HepG2 (cell line): ENCODE results near the gene ANXA2.

Experiments used
- CTCF ChIP-seq: sonication (generic); formaldehyde crosslinking; IDR thresholded peaks from 2 replicates; pipeline ENCODE4 v1.5.0; 2020; ENCODE audit warnings: mild to moderate bottlenecking, missing genetic modification reagents, moderate library complexity
- ESRRA ChIP-seq: sonication (generic); formaldehyde crosslinking; IDR thresholded peaks from 2 replicates; pipeline ENCODE4 v1.5.1; 2020; ENCODE audit warnings: mild to moderate bottlenecking, low read depth, missing genetic modification reagents
- ETS1 ChIP-seq: sonication (generic); formaldehyde crosslinking; IDR thresholded peaks from 2 replicates; pipeline ENCODE4 v1.4.0; 2020; ENCODE audit warnings: missing genetic modification reagents
- HCFC1 ChIP-seq: fragments of 150-350 bp; IDR thresholded peaks from 2 replicates; pipeline ENCODE4 v1.6.1; 2014; ENCODE audit warnings: low read depth, low read length
- HOXA7 ChIP-seq: sonication (generic); formaldehyde crosslinking; IDR thresholded peaks from 2 replicates; pipeline ENCODE4 v1.8.1; 2022; ENCODE audit warnings: mild to moderate bottlenecking, missing genetic modification reagents, moderate library complexity
- NRL ChIP-seq: sonication (generic); formaldehyde crosslinking; IDR thresholded peaks from 2 replicates; pipeline ENCODE4 v1.5.0; 2020; ENCODE audit warnings: missing genetic modification reagents, mild to moderate bottlenecking, moderate library complexity, borderline replicate concordance
- REST ChIP-seq, 2 experiments: IDR thresholded peaks; 2 replicates each; pipeline ENCODE4 v1.6.1; 2011 to 2012; ENCODE audit warnings: low read length in 2 of 2, borderline replicate concordance in 1 of 2, low read depth in 1 of 2, mild to moderate bottlenecking in 1 of 2, moderate library complexity in 1 of 2
- SKI ChIP-seq: fragments of 450-650 bp; IDR thresholded peaks from one replicate; pipeline ENCODE4 v1.6.1; 2018; ENCODE audit warnings: mild to moderate bottlenecking; ENCODE audit not compliant: partially characterized antibody
- SMAD3 ChIP-seq: sonication (generic); formaldehyde crosslinking; IDR thresholded peaks from 2 replicates; pipeline ENCODE4 v1.4.0; 2020; ENCODE audit warnings: missing genetic modification reagents
- TCF12 ChIP-seq, 2 experiments: fragments of 450-650 bp in 1 of 2; sonication (generic) in 1 of 2; formaldehyde crosslinking in 1 of 2; IDR thresholded peaks; 2 replicates each; pipeline versions ENCODE4 v1.6.1 to v1.8.0; 2017 to 2022; ENCODE audit warnings: antibody characterized with exemption in 1 of 2, mild to moderate bottlenecking in 1 of 2, missing genetic modification reagents in 1 of 2, moderate library complexity in 1 of 2
- ZBTB8A ChIP-seq: sonication (generic); formaldehyde crosslinking; IDR thresholded peaks from 2 replicates; pipeline ENCODE4 v1.4.0; 2020; ENCODE audit warnings: mild to moderate bottlenecking, low read depth, missing genetic modification reagents, borderline replicate concordance
- ZNF230 ChIP-seq: sonication (generic); formaldehyde crosslinking; IDR thresholded peaks from 2 replicates; pipeline ENCODE4 v1.4.0; 2020; ENCODE audit warnings: mild to moderate bottlenecking, missing genetic modification reagents

GRCh38 chr15:60373745-60374144 lies 24.0 kb downstream of the ANXA2 start:
- TF ChIP-seq ZNF230: no peak
- TF ChIP-seq ESRRA (CRISPR knock-in tag): no peak
- TF ChIP-seq HCFC1: no peak
- TF ChIP-seq HOXA7 (CRISPR knock-in tag): no peak
- TF ChIP-seq ZBTB8A (CRISPR knock-in tag): no peak
- no peak for TF ChIP-seq ETS1
- no peak for TF ChIP-seq CTCF (CRISPR knock-in tag)
- no peak for TF ChIP-seq REST (IDR thresholded peaks at IDR 0.05; ENCODE audit: borderline replicate concordance in 1 of 2, low read depth in 1 of 2, low read length in 2 of 2)
- TF ChIP-seq NRL (CRISPR knock-in tag): no peak
- no peak for TF ChIP-seq TCF12 (IDR thresholded peaks at IDR 0.05)
- TF ChIP-seq TCF12 (CRISPR knock-in tag; IDR thresholded peaks at IDR 0.05): no peak
- TF ChIP-seq SMAD3 (CRISPR knock-in tag): no peak
- no peak for TF ChIP-seq SKI
